NCI-H345 (cell line): ENCODE results near the gene FKBP5.
"Not testable (repeated sequence)": the region's sequence is repeated elsewhere in the genome, so short reads cannot be mapped to it uniquely, and the experiment has no call there.

Experiments used
- DNase-seq: peaks from one replicate; lab custom pipeline; 2025; lab: John Stamatoyannopoulos, UW

The FKBP5 gene

GRCh38 chr6:35583893-35584688 lies 104.6 kb downstream of the FKBP5 start:
- DNase-seq: peak; percentile 68

GRCh38 chr6:35582315-35582714 lies 106.4 kb downstream of the FKBP5 start:
- no peak for DNase-seq

- DNase-seq: no peak
Measured at GRCh38 chr6:35581633-35582032, 107.1 kb downstream of the FKBP5 start.

GRCh38 chr6:35580836-35581235 lies 107.9 kb downstream of the FKBP5 start:
- DNase-seq: no peak

GRCh38 chr6:35576682-35577081 lies 112.0 kb downstream of the FKBP5 start:
- no peak for DNase-seq

GRCh38 chr6:35573495-35574110 lies 115.1 kb downstream of the FKBP5 start:
- no peak for DNase-seq

- DNase-seq: not testable (repeated sequence)
Measured at GRCh38 chr6:35570885-35571330, 117.8 kb downstream of the FKBP5 start.

GRCh38 chr6:35569011-35569461 lies 119.7 kb downstream of the FKBP5 start:
- DNase-seq: no peak

- no peak for DNase-seq
Measured at GRCh38 chr6:35566794-35567193, 121.9 kb downstream of the FKBP5 start.

- DNase-seq: no peak
Measured at GRCh38 chr6:35564733-35565132, 124.0 kb downstream of the FKBP5 start.

GRCh38 chr6:35562060-35562459 lies 126.7 kb downstream of the FKBP5 start:
- DNase-seq: peak; percentile 62

- DNase-seq: no peak
Measured at GRCh38 chr6:35561113-35561512, 127.6 kb downstream of the FKBP5 start.

GRCh38 chr6:35558571-35558970 lies 130.1 kb downstream of the FKBP5 start:
- DNase-seq: no peak

GRCh38 chr6:35557239-35557638 lies 131.5 kb downstream of the FKBP5 start:
- DNase-seq: no peak

GRCh38 chr6:35554811-35555210 lies 133.9 kb downstream of the FKBP5 start:
- DNase-seq: no peak

GRCh38 chr6:35553315-35553714 lies 135.4 kb downstream of the FKBP5 start:
- DNase-seq: no peak

GRCh38 chr6:35552285-35552917 lies 136.3 kb downstream of the FKBP5 start:
- no peak for DNase-seq

- DNase-seq: no peak
Measured at GRCh38 chr6:35550437-35550836, 138.3 kb downstream of the FKBP5 start.

- no peak for DNase-seq
Measured at GRCh38 chr6:35547676-35548075, 141.0 kb downstream of the FKBP5 start.

- no peak for DNase-seq
Measured at GRCh38 chr6:35544769-35545361, 143.8 kb downstream of the FKBP5 start.

GRCh38 chr6:35543459-35544193 lies 145.1 kb downstream of the FKBP5 start:
- no peak for DNase-seq

- DNase-seq: no peak
Measured at GRCh38 chr6:35541836-35542235, 146.9 kb downstream of the FKBP5 start.
